Mucosa of descending colon (tissue), 3 donors: ENCODE results near the gene PKDREJ. TPM values are rescaled to one million over a fixed set of nuclear protein-coding genes. Genes with fewer than 3 reads are reported as not detected.

Experiments
- ATAC-seq: fragments of 200-7000 bp; cut with Tn5 transposase; one replicate; pipeline ENCODE4 v1.9.1; 2020; ENCODE audit warnings: mild to moderate bottlenecking, moderate library complexity
- DNase-seq, 3 donors: peaks; one replicate each; pipeline ENCODE4 v3.0.0-alpha.2; 2020
- H3K36me3 ChIP-seq: fragments of 200-600 bp; one replicate; pipeline ENCODE4 v1.8.0; 2021; ENCODE audit warnings: low read depth, mild to moderate bottlenecking
- H3K4me1 ChIP-seq: fragments of 200-600 bp; one replicate; pipeline ENCODE4 v1.8.0; 2021; ENCODE audit warnings: low read depth, mild to moderate bottlenecking
- H3K4me3 ChIP-seq: fragments of 200-600 bp; one replicate; pipeline ENCODE4 v1.8.0; 2021; ENCODE audit warnings: mild to moderate bottlenecking
- H3K9me3 ChIP-seq: fragments of 200-600 bp; one replicate; pipeline ENCODE4 v1.8.0; 2021; ENCODE audit warnings: mild to moderate bottlenecking
- CTCF ChIP-seq: fragments of 200-600 bp; IDR thresholded peaks from one replicate; pipeline ENCODE4 v1.8.0; 2022; ENCODE audit warnings: antibody characterized with exemption, mild to moderate bottlenecking
- intact Hi-C, 2 donors: fragments of 100-400 bp; cut with DNase I in 1 of 2; cut with micrococcal nuclease in 1 of 2; formaldehyde crosslinking; loops; one replicate each; pipeline versions ENCODE4 v1.11.0 to v1.11.1; 2022; cut with DNase I, micrococcal nuclease
- total RNA-seq, 3 donors: library from RNA; stranded (reverse); fragmentation: NEBNext Ultra II Directional in 2 of 3; extraction: Animal tissue kit (Norgen Biotek cat#: 25700) in 2 of 3; gene quantifications; one replicate each; pipeline versions ENCODE4 v1.2.1 to v1.2.4, GENCODE V29; 2021 to 2023
- donor health status: DM: no; HTN: no; CAD: no; lungs with moderate emphysema.
- donor health status: DM: no; HTN: no; CAD: no.
- donor health status: DM: no; HTN: yes; CAD: no.

Gene PKDREJ
- total RNA-seq, 3 donors from 2014 or later = 0.35 to 0.75 (median 0.36) TPM

- no peak for DNase-seq
- no peak for TF ChIP-seq CTCF
- ATAC-seq = no peak
- H3K9me3 ChIP-seq = no peaks in the 10 kb centered on the region
- H3K4me1 ChIP-seq = no peaks in the 10 kb centered on the region
- intact Hi-C loops = no loop called here
- peaks cover 7% of the 10 kb centered on the region for H3K36me3 ChIP-seq
- no peak overlapping the region for H3K4me3 ChIP-seq
These were observed 38.9 kb downstream of the PKDREJ start for GRCh38 chr22:46224044-46224897.

GRCh38 chr22:46220921-46221320, 42.2 kb downstream of the PKDREJ start:
- no peaks in the 10 kb centered on the region for H3K4me1 ChIP-seq
- intact Hi-C loops = no loop called here
- no peak overlapping the region for H3K4me3 ChIP-seq
- no peak for TF ChIP-seq CTCF
- ATAC-seq (no peak), DNase-seq (no peak)
- H3K9me3 ChIP-seq = no peaks in the 10 kb centered on the region
- peaks cover 14% of the 10 kb centered on the region for H3K36me3 ChIP-seq

GRCh38 chr22:46219636-46220035, 43.5 kb downstream of the PKDREJ start:
- Histone ChIP-seq H3K4me3 (no peak overlapping the region), H3K4me1 (no peaks in the 10 kb centered on the region), H3K9me3 (no peaks in the 10 kb centered on the region), H3K36me3 (peaks cover 15% of the 10 kb centered on the region)
- ATAC-seq = peak; percentile 22
- no peak for TF ChIP-seq CTCF
- DNase-seq = no peak
- intact Hi-C loops = no loop called here

- H3K9me3 ChIP-seq = peaks cover 2% of the 10 kb centered on the region
- H3K4me1 ChIP-seq = no peaks in the 10 kb centered on the region
- peaks cover 8% of the 10 kb centered on the region for H3K36me3 ChIP-seq
- ATAC-seq (no peak), DNase-seq (no peak)
- intact Hi-C loops = no loop called here
- H3K4me3 ChIP-seq = no peak overlapping the region
- no peak for TF ChIP-seq CTCF
These were observed 48.5 kb downstream of the PKDREJ start for GRCh38 chr22:46214616-46215015.

GRCh38 chr22:46214149-46214548, 49.0 kb downstream of the PKDREJ start:
- Histone ChIP-seq H3K4me1 (no peaks in the 10 kb centered on the region), H3K4me3 (no peak overlapping the region), H3K36me3 (peaks cover 8% of the 10 kb centered on the region), H3K9me3 (peaks cover 6% of the 10 kb centered on the region)
- ATAC-seq = no peak
- no peak for TF ChIP-seq CTCF
- DNase-seq = no peak
- intact Hi-C loops = no loop called here
